Caco-2 (cell line): ENCODE data around the gene PRRT1. TPM values are rescaled to one million over a fixed set of nuclear protein-coding genes. Genes with fewer than 3 reads are reported as not detected.
"Not testable (repeated sequence)": the region's sequence is repeated elsewhere in the genome, so short reads cannot be mapped to it uniquely, and the experiment has no call there.

ENCODE experiments used
- BruUV-seq: library from RNA; stranded (reverse); fragments of 400-500 nt; replicated peaks from 2 replicates; lab custom pipeline; 2021; lab: Mats Ljungman, UMichigan
- CTCF ChIA-PET: fragments of 300-600 bp; sonication (Branson Sonifier 250); formaldehyde crosslinking; loops from one replicate; lab custom pipeline; 2022; ENCODE audit warnings: antibody characterized with exemption; lab: Charles Lee
- POLR2A ChIA-PET: fragments of 300-600 bp; sonication (Branson Sonifier 250); formaldehyde crosslinking; loops from one replicate; lab custom pipeline; 2022; ENCODE audit warnings: antibody characterized with exemption; lab: Charles Lee
- DNase-seq, 2 experiments: peaks; one replicate each; pipeline versions ENCODE4 v3.0.0 to v3.0.0-alpha.2; 2020 to 2022
- H3K27me3 ChIP-seq: replicated peaks from 2 replicates; pipeline ENCODE4 v1.6.0; 2011; ENCODE audit warnings: low read length; ENCODE audit not compliant: control insufficient read depth, insufficient read depth
- H3K36me3 ChIP-seq: 2 replicates; pipeline ENCODE4 v1.5.1; 2011; ENCODE audit warnings: low read length; ENCODE audit not compliant: control insufficient read depth, insufficient read depth
- H3K4me1 ChIP-seq: fragments of 250-450 bp; sonication (Bioruptor Pico); 2 replicates; pipeline ENCODE4 v1.5.1; 2020; ENCODE audit warnings: mild to moderate bottlenecking
- H3K4me3 ChIP-seq: 2 replicates; pipeline ENCODE4 v1.5.1; 2011; ENCODE audit warnings: low read depth, mild to moderate bottlenecking, control low read depth, low read length
- H3K9me3 ChIP-seq: fragments of 250-450 bp; sonication (Bioruptor Pico); 2 replicates; pipeline ENCODE4 v1.5.1; 2020; ENCODE audit warnings: mild to moderate bottlenecking, moderate library complexity
- H3K27ac Mint-ChIP-seq: one replicate; pipeline ENCODE4 v1.8.0; 2022; ENCODE audit warnings: mixed read lengths; ENCODE audit not compliant: unreplicated experiment
- H3K27me3 Mint-ChIP-seq: one replicate; pipeline ENCODE4 v1.8.0; 2022; ENCODE audit warnings: mixed read lengths; ENCODE audit not compliant: insufficient read depth, unreplicated experiment
- H3K36me3 Mint-ChIP-seq: one replicate; pipeline ENCODE4 v1.8.0; 2022; ENCODE audit warnings: mild to moderate bottlenecking, mixed read lengths; ENCODE audit not compliant: insufficient read depth, unreplicated experiment
- H3K4me1 Mint-ChIP-seq: one replicate; pipeline ENCODE4 v1.8.0; 2022; ENCODE audit warnings: low read depth, mixed read lengths; ENCODE audit not compliant: unreplicated experiment
- H3K4me3 Mint-ChIP-seq: one replicate; pipeline ENCODE4 v1.8.0; 2022; ENCODE audit warnings: mild to moderate bottlenecking, moderate library complexity, mixed read lengths; ENCODE audit not compliant: unreplicated experiment
- H3K9me3 Mint-ChIP-seq: one replicate; pipeline ENCODE4 v1.8.0; 2022; ENCODE audit warnings: mixed read lengths; ENCODE audit not compliant: unreplicated experiment
- CTCF ChIP-seq, 2 experiments: fragments of 200-600 bp in 1 of 2; IDR thresholded peaks; 1 replicate in 1 of 2; 2 replicates in 1 of 2; pipeline versions ENCODE4 v1.5.1 to v1.8.0; 2011 to 2022; ENCODE audit warnings: antibody characterized with exemption in 1 of 2, control low read depth in 1 of 2, inconsistent platforms in 1 of 2, low read depth in 1 of 2, low read length in 1 of 2, mild to moderate bottlenecking in 1 of 2, moderate library complexity in 1 of 2; ENCODE audit not compliant: insufficient read depth in 1 of 2, severe bottlenecking in 1 of 2, unreplicated experiment in 1 of 2
- intact Hi-C: fragments of 100-400 bp; cut with micrococcal nuclease; formaldehyde crosslinking; loops from one replicate; pipeline ENCODE4 v1.10.0; 2022; ENCODE audit not compliant: unreplicated experiment
- total RNA-seq: library from RNA; stranded (reverse); gene quantifications from 2 replicates; pipeline ENCODE4 v1.2.3, GENCODE V29; 2022

Gene PRRT1
- total RNA-seq, 1 experiment from 2014 or later: 2.0 TPM

- intact Hi-C loops: no loop called here
- no peaks in the 10 kb centered on the region for H3K36me3 ChIP-seq
- peak overlapping the region; percentile 81 for H3K27ac Mint-ChIP-seq
- H3K4me1 ChIP-seq: peaks cover 53% of the 10 kb centered on the region
- H3K4me3 Mint-ChIP-seq: no peak overlapping the region
- peak in 1 of 2 experiments; percentile 11 for DNase-seq
- peaks cover 30% of the 10 kb centered on the region for H3K4me1 Mint-ChIP-seq
- H3K9me3 ChIP-seq: no peaks in the 10 kb centered on the region
- ChIA-PET POLR2A (no interaction called here), CTCF (no interaction called here)
- no peaks in the 10 kb centered on the region for H3K36me3 Mint-ChIP-seq
- H3K4me3 ChIP-seq: no peak overlapping the region
- H3K27me3 ChIP-seq: no peaks in the 10 kb centered on the region
- no peaks in the 10 kb centered on the region for H3K27me3 Mint-ChIP-seq
- no peak for TF ChIP-seq CTCF (IDR thresholded peaks at IDR 0.05; ENCODE audit: insufficient read depth in 1 of 2, low read depth in 1 of 2, low read length in 1 of 2, severe bottlenecking in 1 of 2, unreplicated experiment in 1 of 2)
- no peaks in the 10 kb centered on the region for H3K9me3 Mint-ChIP-seq
- BruUV-seq: no TSS peak
Measured at GRCh38 chr6:32147401-32148132, 4.2 kb downstream of the PRRT1 start.

- Mint-ChIP-seq H3K4me3 (peak overlapping the region; percentile 61), H3K36me3 (peaks cover 7% of the 10 kb centered on the region), H3K27me3 (no peaks in the 10 kb centered on the region), H3K9me3 (no peaks in the 10 kb centered on the region), H3K27ac (peak overlapping the region; percentile 81), H3K4me1 (peaks cover 31% of the 10 kb centered on the region)
- intact Hi-C loops: no loop called here
- Histone ChIP-seq H3K36me3 (no peaks in the 10 kb centered on the region), H3K4me3 (no peak overlapping the region), H3K9me3 (no peaks in the 10 kb centered on the region), H3K27me3 (no peaks in the 10 kb centered on the region), H3K4me1 (peaks cover 56% of the 10 kb centered on the region)
- ChIA-PET POLR2A (no interaction called here), CTCF (no interaction called here)
- no peak for DNase-seq
- TSS peak; percentile 67 for BruUV-seq
- TF ChIP-seq CTCF (IDR thresholded peaks at IDR 0.05; ENCODE audit: insufficient read depth in 1 of 2, low read depth in 1 of 2, low read length in 1 of 2, severe bottlenecking in 1 of 2, unreplicated experiment in 1 of 2): no peak
Measured at GRCh38 chr6:32146687-32147086, 5.1 kb downstream of the PRRT1 start.

GRCh38 chr6:32146287-32146686 lies 5.5 kb downstream of the PRRT1 start:
- Histone ChIP-seq H3K4me1 (peaks cover 58% of the 10 kb centered on the region), H3K4me3 (no peak overlapping the region), H3K36me3 (no peaks in the 10 kb centered on the region), H3K27me3 (no peaks in the 10 kb centered on the region), H3K9me3 (no peaks in the 10 kb centered on the region)
- H3K36me3 Mint-ChIP-seq: peaks cover 10% of the 10 kb centered on the region
- TF ChIP-seq CTCF (IDR thresholded peaks at IDR 0.05; ENCODE audit: insufficient read depth in 1 of 2, low read depth in 1 of 2, low read length in 1 of 2, severe bottlenecking in 1 of 2, unreplicated experiment in 1 of 2): no peak
- ChIA-PET POLR2A (no interaction called here), CTCF (no interaction called here)
- no peak for DNase-seq
- no peaks in the 10 kb centered on the region for H3K27me3 Mint-ChIP-seq
- peak overlapping the region; percentile 61 for H3K4me3 Mint-ChIP-seq
- intact Hi-C loops: no loop called here
- no peaks in the 10 kb centered on the region for H3K9me3 Mint-ChIP-seq
- H3K27ac Mint-ChIP-seq: peak overlapping the region; percentile 81
- no TSS peak for BruUV-seq
- peaks cover 34% of the 10 kb centered on the region for H3K4me1 Mint-ChIP-seq

GRCh38 chr6:32144238-32144637 lies 7.5 kb downstream of the PRRT1 start:
- ChIA-PET CTCF (interaction anchor here (0.7 to 1.2 kb wide), 4 partner anchors 8 to 414 kb away, joined by 3 read pairs; partner anchors contain the start of gene FKBPL), POLR2A (interaction anchor here (0.9 to 1.2 kb wide), 2 partner anchors 13 to 14 kb away, joined by 3 to 6 read pairs; partner anchors contain the start of gene FKBPL)
- not testable (repeated sequence) for H3K4me3 ChIP-seq, DNase-seq, BruUV-seq, H3K27me3 Mint-ChIP-seq, H3K9me3 ChIP-seq, H3K36me3 ChIP-seq, H3K9me3 Mint-ChIP-seq, H3K27me3 ChIP-seq, H3K4me3 Mint-ChIP-seq
- H3K4me1 ChIP-seq: peaks cover 74% of the 10 kb centered on the region
- Mint-ChIP-seq H3K4me1 (peaks cover 41% of the 10 kb centered on the region), H3K36me3 (peaks cover 16% of the 10 kb centered on the region), H3K27ac (peak overlapping the region; percentile 41)
- intact Hi-C loops: loop anchor here (2.0 kb wide), 1 partner anchor 13 kb away; the partner anchor contains the start of gene FKBPL
